ENCODE data around the gene NLRP3. TPM values are rescaled to one million over a fixed set of nuclear protein-coding genes. Genes with fewer than 3 reads are reported as not detected.

The NLRP3 gene
- total and polyA plus RNA-seq, 2 experiments from 2014 or later, result 0.42 TPM; not detected in 1

- TF ChIP-seq ZNF462 (CRISPR knock-in tag; IDR thresholded peaks at IDR 0.05), result no peak
- no peak for TF ChIP-seq ETS1 (IDR thresholded peaks at IDR 0.05)
- TF ChIP-seq, protein P1, sequence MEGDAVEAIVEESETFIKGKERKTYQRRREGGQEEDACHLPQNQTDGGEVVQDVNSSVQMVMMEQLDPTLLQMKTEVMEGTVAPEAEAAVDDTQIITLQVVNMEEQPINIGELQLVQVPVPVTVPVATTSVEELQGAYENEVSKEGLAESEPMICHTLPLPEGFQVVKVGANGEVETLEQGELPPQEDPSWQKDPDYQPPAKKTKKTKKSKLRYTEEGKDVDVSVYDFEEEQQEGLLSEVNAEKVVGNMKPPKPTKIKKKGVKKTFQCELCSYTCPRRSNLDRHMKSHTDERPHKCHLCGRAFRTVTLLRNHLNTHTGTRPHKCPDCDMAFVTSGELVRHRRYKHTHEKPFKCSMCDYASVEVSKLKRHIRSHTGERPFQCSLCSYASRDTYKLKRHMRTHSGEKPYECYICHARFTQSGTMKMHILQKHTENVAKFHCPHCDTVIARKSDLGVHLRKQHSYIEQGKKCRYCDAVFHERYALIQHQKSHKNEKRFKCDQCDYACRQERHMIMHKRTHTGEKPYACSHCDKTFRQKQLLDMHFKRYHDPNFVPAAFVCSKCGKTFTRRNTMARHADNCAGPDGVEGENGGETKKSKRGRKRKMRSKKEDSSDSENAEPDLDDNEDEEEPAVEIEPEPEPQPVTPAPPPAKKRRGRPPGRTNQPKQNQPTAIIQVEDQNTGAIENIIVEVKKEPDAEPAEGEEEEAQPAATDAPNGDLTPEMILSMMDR (conservative IDR thresholded peaks at IDR 0.05; ENCODE audit: low read depth in 2 of 2), result no peak
- TF ChIP-seq JUNB (IDR thresholded peaks at IDR 0.05; ENCODE audit: unreplicated experiment), result no peak
- TF ChIP-seq ZNF331 (CRISPR knock-in tag; IDR thresholded peaks at IDR 0.05; ENCODE audit: low read depth), result no peak
- no peak for TF ChIP-seq EZH2 (IDR thresholded peaks at IDR 0.05; ENCODE audit: low read depth, unreplicated experiment)
- TF ChIP-seq CREB1 (CRISPR knock-in tag; IDR thresholded peaks at IDR 0.05; ENCODE audit: low read depth), result no peak
- TF ChIP-seq EZH2phosphoT487 (IDR thresholded peaks at IDR 0.05; ENCODE audit: unreplicated experiment), result no peak
Measured at GRCh38 chr1:247491328-247491727, 75.4 kb downstream of the NLRP3 start (continued).
